Panc1 (cell line): ENCODE results near the gene HNRNPA2B1.

Experiments used
- CTCF ChIP-seq: fragments of 450-650 bp; IDR thresholded peaks from 2 replicates; pipeline ENCODE4 v1.5.1; 2017; ENCODE audit warnings: mild to moderate bottlenecking
- POLR2AphosphoS5 ChIP-seq: IDR thresholded peaks from 2 replicates; pipeline ENCODE4 v1.6.1; 2012; ENCODE audit warnings: mild to moderate bottlenecking, low read depth, low read length, moderate library complexity
- SIN3A ChIP-seq: IDR thresholded peaks from 2 replicates; pipeline ENCODE4 v1.6.1; 2012; ENCODE audit warnings: low read depth, mild to moderate bottlenecking, low read length, moderate library complexity, borderline replicate concordance; ENCODE audit not compliant: insufficient read depth
- TCF7L2 ChIP-seq: IDR thresholded peaks from 2 replicates; pipeline ENCODE4 v1.6.1; 2011; ENCODE audit warnings: mild to moderate bottlenecking, low read depth, low read length, inconsistent platforms
- TF ChIP-seq, protein P1 (sequence below), 2 experiments: IDR thresholded peaks; 2 replicates each; pipeline ENCODE4 v1.6.1; 2011 to 2012; ENCODE audit warnings: low read depth in 2 of 2, control low read depth in 1 of 2, low read length in 1 of 2, mild to moderate bottlenecking in 1 of 2, moderate library complexity in 1 of 2; ENCODE audit not compliant: insufficient read depth in 1 of 2

DNA sequence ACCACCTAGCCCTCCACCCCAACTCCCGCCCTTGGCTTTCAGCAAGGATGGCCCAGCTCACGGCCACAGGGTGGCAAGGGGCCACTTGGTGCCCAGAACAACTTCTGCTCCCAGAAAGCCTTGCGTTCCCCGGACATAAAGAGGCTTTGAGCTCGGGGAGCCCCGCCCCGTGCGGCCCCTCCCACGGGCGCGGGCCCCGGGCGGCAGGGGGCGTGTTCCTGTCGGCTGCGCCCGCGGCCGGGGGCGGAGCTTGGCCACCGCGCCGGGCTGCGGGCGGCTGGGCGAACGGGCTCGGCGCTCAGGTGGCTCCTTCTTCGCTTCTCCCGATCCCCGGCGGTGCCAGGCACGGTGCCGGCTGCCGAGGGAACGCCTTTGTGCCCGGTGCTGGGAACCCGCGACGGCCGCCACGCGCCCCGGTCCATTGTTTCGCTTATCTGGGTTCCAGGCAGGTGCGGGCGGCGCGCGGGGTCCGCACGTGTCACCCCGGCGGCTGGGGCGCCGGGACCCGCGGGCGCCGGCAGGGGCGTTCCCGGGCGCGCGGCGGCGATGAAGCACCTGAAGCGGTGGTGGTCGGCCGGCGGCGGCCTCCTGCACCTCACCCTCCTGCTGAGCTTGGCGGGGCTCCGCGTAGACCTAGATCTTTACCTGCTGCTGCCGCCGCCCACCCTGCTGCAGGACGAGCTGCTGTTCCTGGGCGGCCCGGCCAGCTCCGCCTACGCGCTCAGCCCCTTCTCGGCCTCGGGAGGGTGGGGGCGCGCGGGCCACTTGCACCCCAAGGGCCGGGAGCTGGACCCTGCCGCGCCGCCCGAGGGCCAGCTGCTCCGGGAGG lies 48.4 kb downstream of the HNRNPA2B1 start, which contains the start of gene NFE2L3:
- TF ChIP-seq CTCF (peak; percentile 39; the same call in 1 of the 2 replicates), POLR2AphosphoS5 (peak; percentile 65; the same call in 1 of the 2 replicates), TCF7L2 (no peak), SIN3A (peak; percentile 85; the same call in 1 of the 2 replicates)
- TF ChIP-seq, protein P1, sequence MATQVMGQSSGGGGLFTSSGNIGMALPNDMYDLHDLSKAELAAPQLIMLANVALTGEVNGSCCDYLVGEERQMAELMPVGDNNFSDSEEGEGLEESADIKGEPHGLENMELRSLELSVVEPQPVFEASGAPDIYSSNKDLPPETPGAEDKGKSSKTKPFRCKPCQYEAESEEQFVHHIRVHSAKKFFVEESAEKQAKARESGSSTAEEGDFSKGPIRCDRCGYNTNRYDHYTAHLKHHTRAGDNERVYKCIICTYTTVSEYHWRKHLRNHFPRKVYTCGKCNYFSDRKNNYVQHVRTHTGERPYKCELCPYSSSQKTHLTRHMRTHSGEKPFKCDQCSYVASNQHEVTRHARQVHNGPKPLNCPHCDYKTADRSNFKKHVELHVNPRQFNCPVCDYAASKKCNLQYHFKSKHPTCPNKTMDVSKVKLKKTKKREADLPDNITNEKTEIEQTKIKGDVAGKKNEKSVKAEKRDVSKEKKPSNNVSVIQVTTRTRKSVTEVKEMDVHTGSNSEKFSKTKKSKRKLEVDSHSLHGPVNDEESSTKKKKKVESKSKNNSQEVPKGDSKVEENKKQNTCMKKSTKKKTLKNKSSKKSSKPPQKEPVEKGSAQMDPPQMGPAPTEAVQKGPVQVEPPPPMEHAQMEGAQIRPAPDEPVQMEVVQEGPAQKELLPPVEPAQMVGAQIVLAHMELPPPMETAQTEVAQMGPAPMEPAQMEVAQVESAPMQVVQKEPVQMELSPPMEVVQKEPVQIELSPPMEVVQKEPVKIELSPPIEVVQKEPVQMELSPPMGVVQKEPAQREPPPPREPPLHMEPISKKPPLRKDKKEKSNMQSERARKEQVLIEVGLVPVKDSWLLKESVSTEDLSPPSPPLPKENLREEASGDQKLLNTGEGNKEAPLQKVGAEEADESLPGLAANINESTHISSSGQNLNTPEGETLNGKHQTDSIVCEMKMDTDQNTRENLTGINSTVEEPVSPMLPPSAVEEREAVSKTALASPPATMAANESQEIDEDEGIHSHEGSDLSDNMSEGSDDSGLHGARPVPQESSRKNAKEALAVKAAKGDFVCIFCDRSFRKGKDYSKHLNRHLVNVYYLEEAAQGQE (IDR thresholded peaks at IDR 0.05; ENCODE audit: insufficient read depth in 1 of 2, low read depth in 2 of 2, low read length in 1 of 2), result no peak
